ENCODE data around the gene FGG. TPM values are rescaled to one million over a fixed set of nuclear protein-coding genes. Genes with fewer than 3 reads are reported as not detected.

FGG gene
- total and polyA plus RNA-seq, 2 of the 8 experiments (the other 6 are each of a cell fraction or from before 2014, with no cell fraction given): not detected

DNA sequence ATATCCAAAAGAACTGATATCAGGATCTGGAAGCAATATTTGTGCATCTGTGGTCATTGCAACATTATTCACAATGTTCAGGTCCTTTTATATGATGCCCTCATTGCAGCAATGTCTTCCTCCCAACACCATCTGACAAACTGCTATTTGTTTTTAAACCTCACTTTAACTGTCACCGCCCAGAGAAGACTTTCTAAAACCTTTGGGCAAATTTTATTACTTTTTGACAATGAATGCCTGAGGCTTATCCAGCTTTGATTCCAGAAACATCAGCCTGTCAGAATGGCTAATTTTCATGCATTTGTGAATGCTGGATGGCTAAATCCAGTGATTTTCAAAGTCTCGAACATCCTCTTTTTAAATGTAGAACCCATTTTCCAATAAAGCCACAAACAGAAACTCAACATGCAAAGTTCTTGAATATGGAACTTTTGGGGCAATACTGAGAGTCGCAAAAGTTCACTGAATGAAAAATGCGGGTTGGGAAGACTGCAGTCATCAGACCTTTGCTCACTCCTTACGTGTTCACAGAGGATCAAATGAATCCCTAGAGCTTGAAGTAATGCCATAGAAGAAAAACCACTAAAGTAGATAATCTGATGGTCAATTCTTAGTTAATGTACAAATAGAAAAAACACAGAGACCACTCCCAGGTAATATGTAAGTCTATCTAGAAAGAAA is 39.1 kb downstream of the FGG start:
- no peak overlapping the region for H2AFZ ChIP-seq (ENCODE audit: low read length)
- no peak overlapping the region for H3K27ac ChIP-seq (ENCODE audit: low read depth, low read length)
- ChIA-PET POLR2A (ENCODE audit: partially characterized antibody) (no interaction called here), CTCF (ENCODE audit: partially characterized antibody) (interaction anchor here (0.8 to 2.8 kb wide), 7 partner anchors 14 to 207 kb away, joined by 3 to 14 read pairs (median 6); no protein-coding TSS in a partner anchor)
- H3K4me2 ChIP-seq (ENCODE audit: insufficient read depth in 1 of 2, low read depth in 2 of 2, low read length in 2 of 2): no peak overlapping the region
- H4K5ac ChIP-seq (ENCODE audit: insufficient read length, low read depth, low read length): no peak overlapping the region
- H2BK15ac ChIP-seq (ENCODE audit: low read length): no peak overlapping the region
- H4K20me1 ChIP-seq (replicated peaks in 1 of 2; ENCODE audit: control insufficient read depth in 1 of 2, insufficient read depth in 2 of 2, low read length in 2 of 2): no peaks in the 10 kb centered on the region
- FAIRE-seq (no peak), DNase-seq (ENCODE audit: low read depth in 1 of 2, low spot score in 2 of 2) (no peak)
- H3K23me2 ChIP-seq (ENCODE audit: low read depth, low read length): no peaks in the 10 kb centered on the region
- H3K9me3 ChIP-seq (ENCODE audit: insufficient read depth in 2 of 2, low read depth in 1 of 2, low read length in 1 of 2): no peaks in the 10 kb centered on the region
- H4K8ac ChIP-seq (ENCODE audit: extremely low read depth, insufficient read depth, low read length): no peak overlapping the region
- no peak for TF ChIP-seq CHD2 (IDR thresholded peaks at IDR 0.05; ENCODE audit: low read length)
- no peak for TF ChIP-seq GTF2F1 (IDR thresholded peaks at IDR 0.05; ENCODE audit: borderline replicate concordance, low read depth, low read length)
- TF ChIP-seq CHD1 (IDR thresholded peaks at IDR 0.05; ENCODE audit: low read depth, low read length): no peak
- TF ChIP-seq KDM1A (IDR thresholded peaks at IDR 0.05; ENCODE audit: borderline replicate concordance, low read length): no peak
- TF ChIP-seq FOSL1 (IDR thresholded peaks at IDR 0.05; ENCODE audit: insufficient read depth, low read depth, low read length): no peak
- H3K79me2 ChIP-seq (ENCODE audit: control insufficient read depth in 1 of 2, insufficient read depth in 2 of 2, low read length in 2 of 2): no peaks in the 10 kb centered on the region
- H3K4me1 ChIP-seq (replicated peaks in 1 of 4; ENCODE audit: control insufficient read depth in 3 of 4, insufficient read depth in 4 of 4, low read length in 3 of 4): no peaks in the 10 kb centered on the region
- no peaks in the 10 kb centered on the region for H3K79me1 ChIP-seq (ENCODE audit: low read depth, low read length)
- no peak overlapping the region for H3K23ac ChIP-seq (ENCODE audit: insufficient read length)
- no peak overlapping the region for H2BK20ac ChIP-seq (ENCODE audit: low read length)
- no peak overlapping the region for H3K4me3 ChIP-seq (ENCODE audit: extremely low read depth in 1 of 4, insufficient read depth in 2 of 4, low read depth in 3 of 4, low read length in 4 of 4)
- H2BK12ac ChIP-seq (ENCODE audit: low read depth, low read length): no peak overlapping the region
- H3K14ac ChIP-seq (ENCODE audit: insufficient read length): no peak overlapping the region
- no peak overlapping the region for H3K4ac ChIP-seq (replicated peaks; ENCODE audit: insufficient read length, low read depth, low read length)
- no peak overlapping the region for H2AK5ac ChIP-seq (ENCODE audit: low read depth, low read length)
- no peak overlapping the region for H3K18ac ChIP-seq (ENCODE audit: extremely low read depth, low read length)
- WGBS, 2 experiments (ENCODE audit: extremely low coverage in 1 of 2, insufficient coverage in 1 of 2, insufficient read length in 1 of 2, insufficient replicate concordance in 2 of 2, low coverage in 1 of 2, low lambda C conversion rate in 2 of 2, missing lambda C conversion rate in 1 of 2): 88% methylated on average over 5 of the region's 5 CpGs; no CpG with 5 or more reads in 1 of the 2 experiments
- no peaks in the 10 kb centered on the region for H3K36me3 ChIP-seq (ENCODE audit: control insufficient read depth in 2 of 4, insufficient read depth in 4 of 4, low read length in 3 of 4)
- H3K9ac ChIP-seq (replicated peaks in 1 of 4; ENCODE audit: extremely low read depth in 1 of 4, low read depth in 3 of 4, low read length in 3 of 4): no peak overlapping the region
- H2BK120ac ChIP-seq (replicated peaks; ENCODE audit: low read depth, low read length): no peak overlapping the region
- no peak overlapping the region for H2BK5ac ChIP-seq (ENCODE audit: low read depth, low read length)
- H4K91ac ChIP-seq (replicated peaks; ENCODE audit: insufficient read length, low read length): no peak overlapping the region
- no peak overlapping the region for H3K56ac ChIP-seq (replicated peaks; ENCODE audit: insufficient read length, low read depth, low read length)
- H3K27me3 ChIP-seq (replicated peaks in 1 of 4; ENCODE audit: control insufficient read depth in 3 of 4, extremely low read depth in 1 of 4, insufficient read depth in 3 of 4, low read length in 3 of 4): no peaks in the 10 kb centered on the region

All from H1 (cell line).